Measurements from ENCODE around the gene SUMF1. TPM values are rescaled to one million over a fixed set of nuclear protein-coding genes. Genes with fewer than 3 reads are reported as not detected.
A peak's percentile ranks its signal among the peaks of the same experiment; 100 is the strongest.

The SUMF1 gene
- total RNA-seq, 2 experiments from 2014 or later = 6.4 to 6.6 TPM

GRCh38 chr3:4394567-4394966 is 72.5 kb downstream of the SUMF1 start:
- Mint-ChIP-seq H3K9me3 (peaks cover 6% of the 10 kb centered on the region), H3K4me1 (ENCODE audit: low read depth) (peaks cover 36% of the 10 kb centered on the region), H3K27me3 (no peaks in the 10 kb centered on the region), H3K36me3 (ENCODE audit: low read depth) (peaks cover 29% of the 10 kb centered on the region), H3K4me3 (no peak overlapping the region), H3K27ac (peak overlapping the region; percentile 84)
- ChIA-PET POLR2A (interaction anchor here (1.1 to 2.9 kb wide), 3 partner anchors 14 to 98 kb away, joined by 3 to 8 read pairs (median 3); partner anchors contain the start of gene ITPR1), CTCF (interaction anchor here (1.1 to 2.1 kb wide), 2 partner anchors 11 to 44 kb away, joined by 7 read pairs; no protein-coding TSS in a partner anchor)
- TF ChIP-seq, protein P1, sequence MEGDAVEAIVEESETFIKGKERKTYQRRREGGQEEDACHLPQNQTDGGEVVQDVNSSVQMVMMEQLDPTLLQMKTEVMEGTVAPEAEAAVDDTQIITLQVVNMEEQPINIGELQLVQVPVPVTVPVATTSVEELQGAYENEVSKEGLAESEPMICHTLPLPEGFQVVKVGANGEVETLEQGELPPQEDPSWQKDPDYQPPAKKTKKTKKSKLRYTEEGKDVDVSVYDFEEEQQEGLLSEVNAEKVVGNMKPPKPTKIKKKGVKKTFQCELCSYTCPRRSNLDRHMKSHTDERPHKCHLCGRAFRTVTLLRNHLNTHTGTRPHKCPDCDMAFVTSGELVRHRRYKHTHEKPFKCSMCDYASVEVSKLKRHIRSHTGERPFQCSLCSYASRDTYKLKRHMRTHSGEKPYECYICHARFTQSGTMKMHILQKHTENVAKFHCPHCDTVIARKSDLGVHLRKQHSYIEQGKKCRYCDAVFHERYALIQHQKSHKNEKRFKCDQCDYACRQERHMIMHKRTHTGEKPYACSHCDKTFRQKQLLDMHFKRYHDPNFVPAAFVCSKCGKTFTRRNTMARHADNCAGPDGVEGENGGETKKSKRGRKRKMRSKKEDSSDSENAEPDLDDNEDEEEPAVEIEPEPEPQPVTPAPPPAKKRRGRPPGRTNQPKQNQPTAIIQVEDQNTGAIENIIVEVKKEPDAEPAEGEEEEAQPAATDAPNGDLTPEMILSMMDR (IDR thresholded peaks at IDR 0.05) = no peak
- ATAC-seq = peak; percentile 8
- no peak for DNase-seq
- intact Hi-C loops (cut with micrococcal nuclease) = no loop called here

DNA sequence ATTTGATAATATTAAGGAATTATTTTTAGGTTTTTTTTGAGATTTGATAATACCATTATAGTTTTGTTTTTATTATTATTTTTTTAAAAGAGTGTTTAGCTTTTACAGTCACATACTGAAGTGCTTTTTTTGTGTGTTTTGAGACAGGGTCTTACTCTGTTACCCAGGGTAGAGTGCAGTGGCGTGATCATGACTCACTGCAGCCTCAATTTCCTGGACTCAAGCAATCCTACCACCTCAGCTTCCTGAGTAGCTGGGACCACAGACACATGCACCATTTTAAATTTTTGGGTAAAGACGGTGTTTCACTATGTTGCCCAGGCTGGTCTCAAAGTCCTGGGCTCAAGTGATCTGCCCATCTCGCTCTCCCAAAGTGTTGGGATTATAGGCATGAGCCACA is 73.0 kb downstream of the SUMF1 start:
- ChIA-PET POLR2A (interaction anchor here (1.1 to 2.9 kb wide), 3 partner anchors 13 to 99 kb away, joined by 3 to 8 read pairs (median 3); partner anchors contain the start of gene ITPR1), CTCF (interaction anchor here (1.1 to 2.1 kb wide), 2 partner anchors 11 to 43 kb away, joined by 7 read pairs; no protein-coding TSS in a partner anchor)
- peaks cover 41% of the 10 kb centered on the region for H3K4me1 Mint-ChIP-seq (ENCODE audit: low read depth)
- H3K27ac Mint-ChIP-seq = peak overlapping the region; percentile 84
- TF ChIP-seq, protein P1 (IDR thresholded peaks at IDR 0.05) = no peak
- no peak overlapping the region for H3K4me3 Mint-ChIP-seq
- no peaks in the 10 kb centered on the region for H3K27me3 Mint-ChIP-seq
- DNase-seq = peak; percentile 66
- intact Hi-C loops (cut with micrococcal nuclease) = no loop called here
- ATAC-seq = peak; percentile 78
- peaks cover 8% of the 10 kb centered on the region for H3K9me3 Mint-ChIP-seq
- H3K36me3 Mint-ChIP-seq (ENCODE audit: low read depth) = peaks cover 34% of the 10 kb centered on the region

DNA sequence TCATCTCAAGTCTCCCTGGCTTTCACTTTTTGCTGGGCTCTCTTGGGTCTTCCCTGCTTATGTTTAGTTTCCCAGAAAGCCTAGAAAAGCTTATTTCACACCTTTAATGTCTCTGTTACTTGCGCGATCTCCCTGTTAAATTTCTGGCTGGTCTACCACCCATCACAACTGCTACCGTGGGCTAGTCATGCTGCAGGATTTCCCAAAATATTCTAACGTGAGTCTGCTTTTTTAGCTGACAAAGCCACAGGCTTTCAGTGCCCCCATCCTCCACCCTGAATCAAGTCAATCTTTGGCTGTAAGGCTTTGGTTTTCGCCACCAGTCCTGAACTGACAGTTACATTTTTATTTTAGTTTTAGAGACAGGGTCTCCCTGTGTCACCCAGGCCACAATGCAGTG is 74.1 kb downstream of the SUMF1 start:
- H3K27me3 Mint-ChIP-seq = no peaks in the 10 kb centered on the region
- H3K9me3 Mint-ChIP-seq = peaks cover 8% of the 10 kb centered on the region
- H3K36me3 Mint-ChIP-seq (ENCODE audit: low read depth) = peaks cover 34% of the 10 kb centered on the region
- peaks cover 50% of the 10 kb centered on the region for H3K4me1 Mint-ChIP-seq (ENCODE audit: low read depth)
- H3K27ac Mint-ChIP-seq = peak overlapping the region; percentile 28
- intact Hi-C loops (cut with micrococcal nuclease) = no loop called here
- DNase-seq = no peak
- POLR2A ChIA-PET = interaction anchor here (0.5 to 0.9 kb wide), 2 partner anchors 27 to 42 kb away, joined by 3 to 4 read pairs; no protein-coding TSS in a partner anchor
- H3K4me3 Mint-ChIP-seq = no peak overlapping the region
- no peak for ATAC-seq
- CTCF ChIA-PET = interaction anchor here (0.9 to 1.3 kb wide), 2 partner anchors 10 to 17 kb away, joined by 3 read pairs; no protein-coding TSS in a partner anchor
- TF ChIP-seq, protein P1 (IDR thresholded peaks at IDR 0.05) = no peak

DNA sequence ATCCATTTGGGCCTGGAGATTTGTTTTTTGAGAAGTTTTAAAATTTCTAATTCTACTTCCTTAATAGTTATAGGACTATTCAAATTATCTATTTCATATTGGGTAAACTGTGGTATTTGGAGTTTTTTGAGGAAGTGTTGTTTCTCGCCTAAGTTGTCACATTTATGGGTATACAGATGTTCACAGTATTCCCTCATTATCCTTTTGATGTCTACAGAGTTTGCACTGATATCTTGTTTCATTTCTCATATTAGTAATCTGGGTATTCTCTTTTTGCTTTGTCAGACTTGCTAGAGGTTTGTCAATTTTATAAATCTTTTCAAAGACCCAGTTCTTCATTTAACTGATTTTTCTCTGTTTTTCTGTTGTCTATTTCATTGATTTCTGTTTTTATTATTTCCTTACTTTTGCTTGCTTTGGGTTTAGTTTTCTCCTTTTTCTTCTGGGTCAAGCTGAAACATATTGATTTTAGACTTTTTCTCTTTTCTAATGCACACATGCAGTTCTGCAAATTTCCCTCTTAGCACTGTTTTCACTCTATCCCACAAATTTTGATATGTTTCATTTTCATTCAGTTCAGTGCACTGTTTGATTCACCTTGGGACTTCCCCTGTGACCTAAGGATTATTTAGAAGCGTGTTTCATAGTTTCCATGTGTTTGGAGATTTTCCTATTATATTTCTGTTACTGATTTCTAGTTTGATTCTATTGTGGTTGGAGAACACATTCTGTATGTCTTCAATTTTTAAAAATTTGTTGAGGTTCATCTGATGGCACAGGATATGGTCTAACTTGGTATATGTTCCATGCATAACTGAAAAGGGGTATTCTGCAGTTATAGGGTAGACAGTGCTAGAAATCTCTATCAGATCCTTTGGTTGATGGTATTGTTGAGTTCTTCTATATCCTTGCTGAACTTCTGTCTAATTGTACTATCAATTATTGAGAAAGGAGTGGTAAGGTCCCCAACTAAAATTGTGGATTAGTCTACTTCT is 79.6 kb downstream of the SUMF1 start:
- Mint-ChIP-seq H3K27me3 (no peaks in the 10 kb centered on the region), H3K27ac (peak overlapping the region; percentile 66), H3K36me3 (ENCODE audit: low read depth) (peaks cover 14% of the 10 kb centered on the region), H3K4me3 (no peak overlapping the region), H3K9me3 (peaks cover 5% of the 10 kb centered on the region), H3K4me1 (ENCODE audit: low read depth) (peaks cover 35% of the 10 kb centered on the region)
- TF ChIP-seq, protein P1 (IDR thresholded peaks at IDR 0.05) = no peak
- intact Hi-C loops (cut with micrococcal nuclease) = loop anchor here (1.0 to 5.0 kb wide), 4 partner anchors 23 to 105 kb away; partner anchors contain the start of gene ITPR1
- CTCF ChIA-PET = no interaction called here
- peak; percentile 87 for ATAC-seq
- POLR2A ChIA-PET = no interaction called here
- no peak for DNase-seq
